ENCODE results near the gene TMEM225B. TPM values are rescaled to one million over a fixed set of nuclear protein-coding genes. Genes with fewer than 3 reads are reported as not detected.

Gene TMEM225B
- total and polyA plus RNA-seq, 4 donors, result 0.10 to 0.28 (median 0.17) TPM; not detected in 1

- DNase-seq (ENCODE audit: low spot score), result peak; percentile 83
- TF ChIP-seq SP1 (IDR thresholded peaks at IDR 0.05) (peak; percentile 27), FOXA2 (IDR thresholded peaks at IDR 0.05) (no peak), GABPA (IDR thresholded peaks at IDR 0.05 in 1 of 2, conservative IDR thresholded peaks at IDR 0.05 in 1 of 2) (peak; percentile 97 to 98), RXRA (IDR thresholded peaks at IDR 0.05) (peak; percentile 24 to 40), TAF1 (conservative IDR thresholded peaks at IDR 0.05) (no peak), YY1 (IDR thresholded peaks at IDR 0.05) (no peak), CTCF (IDR thresholded peaks at IDR 0.05; ENCODE audit: low read depth, low read length, missing input control) (no peak), EGR1 (IDR thresholded peaks at IDR 0.05; ENCODE audit: low read depth in 2 of 2) (no peak), ATF3 (IDR thresholded peaks at IDR 0.05) (no peak), REST (IDR thresholded peaks at IDR 0.05) (no peak), FOXA1 (IDR thresholded peaks at IDR 0.05) (no peak), RAD21 (IDR thresholded peaks at IDR 0.05) (peak in 1 of 2 donors; percentile 43), JUND (IDR thresholded peaks at IDR 0.05) (no peak), NR2F2 (IDR thresholded peaks at IDR 0.05) (peak; percentile 16), HNF4G (IDR thresholded peaks at IDR 0.05) (no peak), ZBTB33 (IDR thresholded peaks at IDR 0.05) (no peak), HNF4A (conservative IDR thresholded peaks at IDR 0.05) (peak; percentile 49 to 70), MAX (IDR thresholded peaks at IDR 0.05) (no peak)
- H3K9ac ChIP-seq (ENCODE audit: low read depth in 1 of 2, low read length in 2 of 2), result peak within 1 kb of the TSS; percentile 63 to 88
- peak within 1 kb of the TSS; percentile 23 to 66 for H3K27ac ChIP-seq (ENCODE audit: low read depth in 1 of 2, low read length in 2 of 2)
- peaks cover 0 to 19% (median 17%) of the 10 kb centered on the region in 4 donors for H3K36me3 ChIP-seq (ENCODE audit: control insufficient read depth in 4 of 4, insufficient read depth in 3 of 4, low read depth in 1 of 4, low read length in 3 of 4)
- peak within 1 kb of the TSS; percentile 85 to 98 (median 85) for H3K4me3 ChIP-seq (ENCODE audit: low read depth in 1 of 3, low read length in 3 of 3)
- peaks cover 0 to 6% (median 4%) of the 10 kb centered on the region in 4 donors for H3K9me3 ChIP-seq (ENCODE audit: control insufficient read depth in 4 of 4, low read length in 3 of 4)
- no peaks in the 10 kb centered on the region for H3K27me3 ChIP-seq (ENCODE audit: control insufficient read depth in 4 of 4, insufficient read depth in 4 of 4, low read length in 3 of 4)
- peaks cover 0 to 19% (median 12%) of the 10 kb centered on the region in 4 donors for H3K4me1 ChIP-seq (ENCODE audit: control insufficient read depth in 4 of 4, insufficient read depth in 4 of 4, low read length in 3 of 4)
- WGBS, result 1% methylated on average over 37 of the region's 37 CpGs
These were observed 46.2 kb upstream of the TMEM225B start, which contains the start of gene FAM200A for GRCh38 chr7:99551767-99552463. Gene FAM200A, minus strand, starts transcription at chr7:99552114. Its CDS starts 3,707 bp downstream, at chr7:99548407.
